CD4-positive, alpha-beta memory T cell (primary cell): ENCODE data around the gene ZKSCAN8. TPM values are rescaled to one million over a fixed set of nuclear protein-coding genes. Genes with fewer than 3 reads are reported as not detected.

Experiments
- CTCF ChIA-PET: fragments of 350-600 bp; sonication (Branson Sonifier 250); formaldehyde crosslinking; loops from one replicate; lab custom pipeline; 2021; ENCODE audit warnings: inconsistent platforms; ENCODE audit not compliant: partially characterized antibody; lab: Charles Lee
- POLR2A ChIA-PET: fragments of 350-600 bp; sonication (Branson Sonifier 250); formaldehyde crosslinking; loops from one replicate; lab custom pipeline; 2021; ENCODE audit not compliant: partially characterized antibody; lab: Charles Lee
- DNase-seq, 5 donors: peaks; one replicate each; pipeline versions ENCODE4 v3.0.0 to v3.0.0-alpha.2; 2020 to 2022; ENCODE audit warnings: mixed read lengths in 1 of 5
- H3K27ac ChIP-seq: one replicate; pipeline ENCODE4 v1.7.0; 2013; ENCODE audit warnings: low read depth, low read length
- H3K27me3 ChIP-seq: 2 replicates; pipeline ENCODE4 v1.7.0; 2013; ENCODE audit warnings: mild to moderate bottlenecking, low read length, moderate library complexity; ENCODE audit not compliant: insufficient read depth
- H3K36me3 ChIP-seq: 2 replicates; pipeline ENCODE4 v1.7.0; 2013; ENCODE audit warnings: mild to moderate bottlenecking, low read length, moderate library complexity; ENCODE audit not compliant: insufficient read depth
- H3K4me1 ChIP-seq: 2 replicates; pipeline ENCODE4 v1.7.0; 2013; ENCODE audit warnings: mild to moderate bottlenecking, low read length, moderate library complexity; ENCODE audit not compliant: insufficient read depth
- H3K4me3 ChIP-seq, 2 donors: one replicate each; pipeline ENCODE4 v1.7.0; 2013; ENCODE audit warnings: low read length in 2 of 2, mild to moderate bottlenecking in 1 of 2
- H3K9me3 ChIP-seq, 2 donors: one replicate each; pipeline ENCODE4 v1.7.0; 2013; ENCODE audit warnings: low read length in 2 of 2, control low read depth in 1 of 2; ENCODE audit not compliant: control insufficient read depth in 1 of 2
- H3K27ac Mint-ChIP-seq, 7 donors: one replicate each; pipeline ENCODE4 v1.8.0; 2020 to 2021; ENCODE audit warnings: mixed read lengths in 7 of 7, mild to moderate bottlenecking in 6 of 7, inconsistent platforms in 3 of 7, moderate library complexity in 3 of 7
- H3K27me3 Mint-ChIP-seq, 2 donors: one replicate each; pipeline ENCODE4 v1.8.0; 2020 to 2021; ENCODE audit warnings: mixed read lengths in 2 of 2
- H3K36me3 Mint-ChIP-seq, 2 donors: one replicate each; pipeline ENCODE4 v1.8.0; 2020 to 2021; ENCODE audit warnings: mixed read lengths in 2 of 2, inconsistent platforms in 1 of 2, mild to moderate bottlenecking in 1 of 2
- H3K4me1 Mint-ChIP-seq, 4 donors: one replicate each; pipeline ENCODE4 v1.8.0; 2020 to 2021; ENCODE audit warnings: mixed read lengths in 4 of 4, mild to moderate bottlenecking in 1 of 4
- H3K4me3 Mint-ChIP-seq, 8 donors: one replicate each; pipeline ENCODE4 v1.8.0; 2020 to 2021; ENCODE audit warnings: mixed read lengths in 8 of 8, mild to moderate bottlenecking in 7 of 8, moderate library complexity in 6 of 8, inconsistent platforms in 3 of 8
- H3K9me3 Mint-ChIP-seq, 8 donors: one replicate each; pipeline ENCODE4 v1.8.0; 2020 to 2021; ENCODE audit warnings: mixed read lengths in 8 of 8, mild to moderate bottlenecking in 5 of 8, inconsistent platforms in 3 of 8, moderate library complexity in 1 of 8
- intact Hi-C: fragments of 100-400 bp; cut with micrococcal nuclease; formaldehyde crosslinking; loops from one replicate; pipeline ENCODE4 v1.15.1; 2023
- polyA plus RNA-seq, 2 donors: library from polyadenylated mRNA; unstranded; fragments of 300-500 nt; fragmentation: Illumina TruSeq; gene quantifications; one replicate each; pipeline ENCODE4 v1.2.3, GENCODE V29; 2021
- total RNA-seq, 2 experiments: library from RNA; stranded (reverse); gene quantifications; one replicate each; pipeline ENCODE4 v1.2.3, GENCODE V29; 2021

The ZKSCAN8 gene
- total and polyA plus RNA-seq, 4 experiments from 2014 or later, result 1.8 to 43.3 (median 40.8) TPM; not detected in 1

DNA sequence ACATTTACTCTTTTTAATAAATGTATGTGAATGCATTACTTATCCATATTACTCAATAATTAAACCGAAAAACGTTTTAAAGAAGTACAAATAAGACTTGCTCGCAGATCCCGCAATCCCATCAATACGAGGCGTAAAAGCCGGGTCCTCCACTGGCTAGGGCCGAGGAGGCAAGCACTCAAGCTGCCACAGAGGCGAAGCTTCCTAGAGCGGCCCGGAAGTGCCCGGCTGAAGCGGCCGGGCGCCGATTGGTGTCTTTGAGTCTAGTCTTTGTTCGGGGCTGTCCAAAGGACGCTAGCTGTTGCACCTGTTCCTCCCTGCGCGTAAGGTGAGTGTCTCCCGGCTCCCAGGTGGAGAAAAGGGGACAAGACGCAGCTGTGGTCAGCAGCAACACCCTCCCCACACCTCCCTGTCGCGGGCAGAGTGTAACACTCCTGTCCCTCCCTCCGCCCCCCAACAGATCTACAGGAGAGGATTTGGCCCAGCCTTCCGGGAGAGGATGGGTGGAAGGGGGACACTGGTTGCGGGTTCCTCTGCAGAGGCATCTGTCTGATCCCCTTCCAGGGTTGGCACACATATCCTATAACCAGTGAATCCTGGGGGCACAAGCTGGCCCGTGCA, 17.2 kb upstream of the ZKSCAN8 start, which contains the start of gene ZSCAN16:
Gene ZSCAN16, plus strand, starts transcription at position 260 of the 621 bp plus-strand sequence. CDS start 835 bp downstream, outside the sequence.
- Histone ChIP-seq H3K9me3 (no peaks in the 10 kb centered on the region), H3K27me3 (no peaks in the 10 kb centered on the region), H3K4me1 (peaks cover 24% of the 10 kb centered on the region), H3K4me3 (peak within 1 kb of the TSS; percentile 70 to 74), H3K27ac (peak within 1 kb of the TSS; percentile 84), H3K36me3 (peaks cover 17% of the 10 kb centered on the region)
- intact Hi-C loops, result loop anchor here (1.0 to 10.0 kb wide), 5 partner anchors 13 to 275 kb away; partner anchors contain the start of genes ZKSCAN8 and ZSCAN12
- ChIA-PET CTCF (interaction anchor here (0.6 to 1.7 kb wide), 4 partner anchors 13 to 142 kb away, joined by 3 to 5 read pairs (median 4); partner anchors contain the start of genes ZKSCAN8 and ZSCAN26), POLR2A (interaction anchor here (0.7 to 7.5 kb wide), 9 partner anchors 9 to 286 kb away, joined by 3 to 132 read pairs (median 4); partner anchors contain the start of genes ZKSCAN4, ZKSCAN8 and ZSCAN26)
- Mint-ChIP-seq H3K4me1 (peaks cover 36 to 54% (median 49%) of the 10 kb centered on the region in 4 donors), H3K4me3 (peak within 1 kb of the TSS; percentile 93 to 98 (median 95)), H3K9me3 (no peaks in the 10 kb centered on the region), H3K27ac (peak within 1 kb of the TSS; percentile 96 to 99 (median 98)), H3K27me3 (no peaks in the 10 kb centered on the region), H3K36me3 (peaks cover 29 to 54% of the 10 kb centered on the region in 2 donors)
- DNase-seq, result peak; percentile 63 to 79 (median 68)

DNA sequence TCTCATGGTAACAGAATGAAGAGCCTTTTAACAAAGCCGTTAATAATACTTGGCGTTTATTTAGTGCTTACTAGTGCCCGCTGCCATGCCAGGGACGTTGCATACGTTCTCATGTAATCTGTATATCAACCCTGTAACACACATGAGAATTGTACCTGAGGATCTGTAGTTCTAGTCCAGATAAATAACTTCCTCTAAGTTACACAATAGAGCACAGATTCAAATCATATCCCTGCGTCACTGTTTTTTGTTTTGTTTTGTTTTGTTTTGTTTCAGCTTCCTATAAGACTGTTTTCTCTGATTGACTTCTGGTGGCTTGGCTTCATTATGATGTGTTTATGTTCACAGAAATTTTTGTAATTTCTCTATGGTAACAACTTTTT, 16.7 kb upstream of the ZKSCAN8 start:
- Mint-ChIP-seq H3K9me3 (no peaks in the 10 kb centered on the region), H3K27me3 (no peaks in the 10 kb centered on the region), H3K36me3 (peaks cover 28 to 56% of the 10 kb centered on the region in 2 donors), H3K4me3 (peak overlapping the region; percentile 93 to 98 (median 95)), H3K4me1 (peaks cover 36 to 57% (median 50%) of the 10 kb centered on the region in 4 donors), H3K27ac (peak overlapping the region; percentile 96 to 99 (median 98))
- H3K36me3 ChIP-seq, result peaks cover 18% of the 10 kb centered on the region
- CTCF ChIA-PET, result interaction anchor here (0.6 to 1.7 kb wide), 5 partner anchors 13 to 142 kb away, joined by 3 to 5 read pairs (median 5); partner anchors contain the start of genes ZKSCAN8 and ZSCAN26
- H3K27me3 ChIP-seq, result no peaks in the 10 kb centered on the region
- H3K9me3 ChIP-seq, result no peaks in the 10 kb centered on the region
- peak overlapping the region; percentile 84 for H3K27ac ChIP-seq
- peak in 4 of 5 donors; percentile 33 to 72 (median 62) for DNase-seq
- peaks cover 24% of the 10 kb centered on the region for H3K4me1 ChIP-seq
- POLR2A ChIA-PET, result interaction anchor here (1.0 to 7.5 kb wide), 8 partner anchors 8 to 286 kb away, joined by 3 to 132 read pairs (median 4); partner anchors contain the start of genes ZKSCAN4, ZKSCAN8 and ZSCAN26
- peak overlapping the region; percentile 70 to 74 for H3K4me3 ChIP-seq
- intact Hi-C loops, result loop anchor here (1.0 to 10.0 kb wide), 5 partner anchors 12 to 274 kb away; partner anchors contain the start of genes ZKSCAN8 and ZSCAN12

DNA sequence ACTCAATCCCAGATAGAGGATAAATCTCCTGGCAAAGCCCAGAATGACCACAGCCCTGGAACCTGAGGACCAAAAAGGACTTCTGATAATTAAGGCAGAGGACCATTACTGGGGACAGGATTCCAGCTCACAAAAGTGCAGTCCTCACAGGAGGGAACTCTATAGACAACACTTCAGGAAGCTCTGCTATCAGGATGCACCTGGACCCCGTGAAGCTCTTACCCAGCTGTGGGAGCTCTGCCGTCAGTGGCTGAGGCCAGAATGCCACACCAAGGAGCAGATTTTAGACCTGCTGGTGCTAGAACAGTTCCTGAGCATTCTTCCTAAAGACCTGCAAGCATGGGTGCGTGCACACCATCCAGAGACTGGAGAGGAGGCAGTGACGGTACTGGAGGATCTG, 16.3 kb upstream of the ZKSCAN8 start:
- Mint-ChIP-seq H3K9me3 (no peaks in the 10 kb centered on the region), H3K4me1 (peaks cover 36 to 57% (median 51%) of the 10 kb centered on the region in 4 donors), H3K36me3 (peaks cover 23 to 56% of the 10 kb centered on the region in 2 donors), H3K4me3 (peak overlapping the region in 7 of 8 donors; percentile 93 to 97 (median 95)), H3K27ac (peak overlapping the region; percentile 96 to 99 (median 98)), H3K27me3 (no peaks in the 10 kb centered on the region)
- Histone ChIP-seq H3K36me3 (peaks cover 14% of the 10 kb centered on the region), H3K4me1 (peaks cover 24% of the 10 kb centered on the region), H3K4me3 (no peak overlapping the region), H3K27me3 (no peaks in the 10 kb centered on the region), H3K9me3 (no peaks in the 10 kb centered on the region), H3K27ac (peak overlapping the region; percentile 84)
- CTCF ChIA-PET, result interaction anchor here (0.6 to 2.1 kb wide), 8 partner anchors 14 to 978 kb away, joined by 3 to 8 read pairs (median 5); partner anchors contain the start of genes ZKSCAN8 and ZSCAN26
- no peak for DNase-seq
- intact Hi-C loops, result loop anchor here (10.0 kb wide), 1 partner anchor 221 kb away; no protein-coding TSS in a partner anchor
- POLR2A ChIA-PET, result interaction anchor here (1.1 to 7.5 kb wide), 7 partner anchors 8 to 142 kb away, joined by 3 to 132 read pairs (median 6); partner anchors contain the start of genes ZKSCAN4, ZKSCAN8 and ZSCAN26

DNA sequence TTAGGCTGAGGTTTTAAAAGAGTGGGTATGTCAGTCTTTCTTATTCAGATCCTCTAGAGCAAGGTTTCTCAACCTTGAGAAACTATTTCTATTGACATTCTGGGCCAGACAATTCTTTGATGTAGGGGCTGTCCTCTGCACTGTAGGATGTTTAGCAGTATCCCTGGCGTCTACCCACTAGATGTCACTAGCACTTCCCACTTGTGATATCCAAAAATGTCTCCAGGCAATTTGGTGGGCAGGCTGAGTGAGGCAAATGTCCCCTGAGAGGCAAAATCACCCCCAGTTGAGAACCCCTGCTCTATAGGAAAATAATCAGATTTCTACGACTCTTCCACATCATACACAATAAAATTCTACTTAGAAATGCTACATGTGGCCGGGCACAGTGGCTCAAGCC, 7.7 kb upstream of the ZKSCAN8 start:
- POLR2A ChIA-PET, result interaction anchor here (0.7 to 1.2 kb wide), 2 partner anchors 8 to 1878 kb away, joined by 3 to 4 read pairs; partner anchors contain the start of gene ZKSCAN8

DNA sequence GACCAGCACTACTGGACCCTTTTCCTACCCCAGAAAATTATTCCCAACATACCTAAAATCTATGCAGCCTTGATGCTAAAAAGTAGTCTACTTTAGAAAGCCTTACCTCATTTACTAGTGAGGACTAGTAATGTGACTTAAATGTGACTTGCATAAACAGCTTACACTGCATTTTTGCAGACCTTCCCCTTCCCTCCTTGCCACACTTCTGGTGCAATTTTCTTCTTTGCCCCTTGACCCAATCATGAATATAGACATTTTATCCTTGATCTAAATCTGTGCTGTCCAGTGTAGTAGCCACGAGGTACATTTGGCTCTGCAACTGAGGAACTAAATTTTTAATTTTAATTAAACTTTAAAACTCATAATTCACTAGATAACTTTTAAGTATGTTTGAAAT, 7.0 kb upstream of the ZKSCAN8 start:
- no peaks in the 10 kb centered on the region for H3K9me3 ChIP-seq
- H3K4me3 Mint-ChIP-seq, result no peak overlapping the region
- H3K27ac Mint-ChIP-seq, result peak overlapping the region in 5 of 7 donors; percentile 14 to 79 (median 49)
- no peaks in the 10 kb centered on the region for H3K27me3 Mint-ChIP-seq
- H3K36me3 ChIP-seq, result peaks cover 6% of the 10 kb centered on the region
- DNase-seq, result no peak
- POLR2A ChIA-PET, result no interaction called here
- no peaks in the 10 kb centered on the region for H3K27me3 ChIP-seq
- H3K4me3 ChIP-seq, result no peak overlapping the region
- H3K4me1 ChIP-seq, result peaks cover 33% of the 10 kb centered on the region
- CTCF ChIA-PET, result interaction anchor here (1.0 kb wide), 1 partner anchor 221 kb away, joined by 4 read pairs; no protein-coding TSS in a partner anchor
- intact Hi-C loops, result loop anchor here (1.0 kb wide), 1 partner anchor 222 kb away; no protein-coding TSS in a partner anchor
- no peak overlapping the region for H3K27ac ChIP-seq
- peaks cover 0 to 35% of the 10 kb centered on the region in 2 donors for H3K36me3 Mint-ChIP-seq
- H3K4me1 Mint-ChIP-seq, result peaks cover 44 to 69% (median 56%) of the 10 kb centered on the region in 4 donors
- H3K9me3 Mint-ChIP-seq, result no peaks in the 10 kb centered on the region

More for the DNA sequence above, 7.7 kb upstream of the ZKSCAN8 start:
- no peaks in the 10 kb centered on the region for H3K27me3 Mint-ChIP-seq
- peak in 3 of 5 donors; percentile 18 to 40 (median 26) for DNase-seq
- intact Hi-C loops, result loop anchor here (1.0 kb wide), 1 partner anchor 222 kb away; no protein-coding TSS in a partner anchor
- peaks cover 5 to 42% of the 10 kb centered on the region in 2 donors for H3K36me3 Mint-ChIP-seq
- H3K4me3 Mint-ChIP-seq, result peak overlapping the region in 2 of 8 donors; percentile 8 to 25
- Histone ChIP-seq H3K36me3 (peaks cover 13% of the 10 kb centered on the region), H3K4me1 (peaks cover 28% of the 10 kb centered on the region), H3K4me3 (no peak overlapping the region), H3K27ac (peak overlapping the region; percentile 18), H3K27me3 (no peaks in the 10 kb centered on the region), H3K9me3 (no peaks in the 10 kb centered on the region)
- H3K27ac Mint-ChIP-seq, result peak overlapping the region; percentile 23 to 90 (median 51)
- CTCF ChIA-PET, result interaction anchor here (1.0 to 2.1 kb wide), 3 partner anchors 23 to 222 kb away, joined by 3 to 8 read pairs (median 4); no protein-coding TSS in a partner anchor
- peaks cover 46 to 67% (median 60%) of the 10 kb centered on the region in 4 donors for H3K4me1 Mint-ChIP-seq
- no peaks in the 10 kb centered on the region for H3K9me3 Mint-ChIP-seq

DNA sequence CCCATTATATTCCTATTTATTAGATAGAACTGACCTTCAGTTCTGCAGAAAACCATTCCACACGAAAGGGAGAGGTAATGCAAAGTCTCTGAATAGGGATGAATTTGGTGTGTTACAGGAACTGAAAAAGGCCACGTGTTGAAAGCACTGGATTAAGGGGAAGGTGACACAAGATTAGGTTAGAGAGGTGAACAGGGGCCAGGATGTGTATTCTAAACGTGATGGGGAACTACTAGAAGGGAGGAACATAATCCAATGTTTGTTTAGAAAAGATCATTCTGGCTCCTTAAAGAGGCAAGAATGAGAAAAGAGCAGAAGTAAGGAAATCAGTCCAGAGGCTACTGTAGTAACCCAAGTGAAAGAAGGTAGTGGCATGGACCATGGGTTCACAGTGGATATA, 6.3 kb upstream of the ZKSCAN8 start:
- intact Hi-C loops, result no loop called here

More for the DNA sequence above, 6.3 kb upstream of the ZKSCAN8 start:
- H3K36me3 ChIP-seq, result peaks cover 5% of the 10 kb centered on the region
- peak overlapping the region; percentile 95 to 100 (median 98) for H3K27ac Mint-ChIP-seq
- no peaks in the 10 kb centered on the region for H3K27me3 ChIP-seq
- POLR2A ChIA-PET, result interaction anchor here (3.9 to 8.6 kb wide), 3 partner anchors 10 to 132 kb away, joined by 40 to 132 read pairs (median 53); partner anchors contain the start of genes ZSCAN16 and ZSCAN26
- CTCF ChIA-PET, result interaction anchor here (1.7 to 1.8 kb wide), 2 partner anchors 8 to 31 kb away, joined by 4 to 10 read pairs; no protein-coding TSS in a partner anchor
- no peak overlapping the region for H3K4me3 ChIP-seq
- H3K4me1 Mint-ChIP-seq, result peaks cover 48 to 74% (median 59%) of the 10 kb centered on the region in 4 donors
- H3K27me3 Mint-ChIP-seq, result no peaks in the 10 kb centered on the region
- H3K9me3 ChIP-seq, result no peaks in the 10 kb centered on the region
- no peak for DNase-seq
- H3K4me3 Mint-ChIP-seq, result peak overlapping the region; percentile 92 to 99 (median 94)
- peak overlapping the region; percentile 98 for H3K27ac ChIP-seq
- no peaks in the 10 kb centered on the region for H3K9me3 Mint-ChIP-seq
- peaks cover 0 to 29% of the 10 kb centered on the region in 2 donors for H3K36me3 Mint-ChIP-seq
- H3K4me1 ChIP-seq, result peaks cover 39% of the 10 kb centered on the region
